Lung (tissue), 12 donors: ENCODE measurements around the gene CRELD2. TPM values are rescaled to one million over a fixed set of nuclear protein-coding genes. Genes with fewer than 3 reads are reported as not detected.
A peak's percentile ranks its signal among the peaks of the same experiment; 100 is the strongest.

Experiments
- ATAC-seq: fragments of 200-7000 bp; cut with Tn5 transposase; one replicate; pipeline ENCODE4 v1.9.1; 2020; ENCODE audit warnings: moderate number of reproducible peaks; ENCODE audit not compliant: insufficient read depth, low FRiP score
- DNase-seq, 3 donors: peaks; one replicate each; pipeline ENCODE4 v3.0.0-alpha.2; 2013 to 2017
- H3K27ac ChIP-seq, 2 donors: one replicate each; pipeline ENCODE4 v1.5.1; 2013; ENCODE audit warnings: mild to moderate bottlenecking in 2 of 2, moderate library complexity in 2 of 2, control low read depth in 1 of 2, inconsistent platforms in 1 of 2, low read depth in 1 of 2, low read length in 1 of 2
- H3K27me3 ChIP-seq, 3 donors: one replicate each; pipeline ENCODE4 v1.5.1; 2013; ENCODE audit warnings: low read length in 2 of 3; ENCODE audit not compliant: control insufficient read depth in 3 of 3, insufficient read depth in 3 of 3
- H3K36me3 ChIP-seq, 4 donors: one replicate each; pipeline ENCODE4 v1.5.1; 2013; ENCODE audit warnings: low read length in 4 of 4, mild to moderate bottlenecking in 1 of 4, moderate library complexity in 1 of 4; ENCODE audit not compliant: control insufficient read depth in 4 of 4, insufficient read depth in 4 of 4
- H3K4me1 ChIP-seq, 5 donors: one replicate each; pipeline ENCODE4 v1.5.1; 2013; ENCODE audit warnings: low read length in 5 of 5, mild to moderate bottlenecking in 2 of 5, moderate library complexity in 1 of 5; ENCODE audit not compliant: control insufficient read depth in 5 of 5, insufficient read depth in 5 of 5
- H3K4me3 ChIP-seq: one replicate; pipeline ENCODE4 v1.5.1; 2013; ENCODE audit warnings: mild to moderate bottlenecking, control low read depth, moderate library complexity
- H3K9ac ChIP-seq, 2 donors: one replicate each; pipeline ENCODE4 v1.5.1; 2013; ENCODE audit warnings: low read length in 2 of 2, control low read depth in 1 of 2; ENCODE audit not compliant: insufficient read depth in 1 of 2
- H3K9me3 ChIP-seq, 4 donors: one replicate each; pipeline ENCODE4 v1.5.1; 2013; ENCODE audit warnings: low read length in 3 of 4, mild to moderate bottlenecking in 1 of 4, moderate library complexity in 1 of 4; ENCODE audit not compliant: control insufficient read depth in 4 of 4, insufficient read depth in 3 of 4
- WGBS, 2 donors: extraction: QIAGEN DNeasy Blood & Tissue Kit; methylation state at CpG; one replicate each; pipeline ENCODE4 v1.1.7; 2013; 5-methylcytosine and 5-hydroxymethylcytosine counted together
- polyA plus RNA-seq, 2 donors: library from polyadenylated mRNA; stranded (reverse); fragments of 200-250 nt; gene quantifications; one replicate each; pipeline ENCODE4 v1.2.1, GENCODE V29; 2013
- total RNA-seq, 2 donors: library from RNA; depleted of rRNA in 1 of 2; stranded (reverse); fragments of >200 nt in 1 of 2; gene quantifications; one replicate each; pipeline ENCODE4 v1.2.1, GENCODE V29; 2014 to 2021
- TF ChIP-seq, protein P1 (sequence below): IDR thresholded peaks from 2 replicates; pipeline ENCODE4 v1.5.1; 2012; ENCODE audit warnings: mild to moderate bottlenecking; ENCODE audit errors: control extremely low read depth, extremely low read depth
- donor health status: control.
- donor health status: control.
- donor health status: Bipolar disorder and iron deficiency.
- donor health status: healthy.
- donor health status: DM: yes; HTN: yes; CAD: no.

The CRELD2 gene
- total and polyA plus RNA-seq, 4 donors: 18.7 to 110 (median 71.9) TPM

DNA sequence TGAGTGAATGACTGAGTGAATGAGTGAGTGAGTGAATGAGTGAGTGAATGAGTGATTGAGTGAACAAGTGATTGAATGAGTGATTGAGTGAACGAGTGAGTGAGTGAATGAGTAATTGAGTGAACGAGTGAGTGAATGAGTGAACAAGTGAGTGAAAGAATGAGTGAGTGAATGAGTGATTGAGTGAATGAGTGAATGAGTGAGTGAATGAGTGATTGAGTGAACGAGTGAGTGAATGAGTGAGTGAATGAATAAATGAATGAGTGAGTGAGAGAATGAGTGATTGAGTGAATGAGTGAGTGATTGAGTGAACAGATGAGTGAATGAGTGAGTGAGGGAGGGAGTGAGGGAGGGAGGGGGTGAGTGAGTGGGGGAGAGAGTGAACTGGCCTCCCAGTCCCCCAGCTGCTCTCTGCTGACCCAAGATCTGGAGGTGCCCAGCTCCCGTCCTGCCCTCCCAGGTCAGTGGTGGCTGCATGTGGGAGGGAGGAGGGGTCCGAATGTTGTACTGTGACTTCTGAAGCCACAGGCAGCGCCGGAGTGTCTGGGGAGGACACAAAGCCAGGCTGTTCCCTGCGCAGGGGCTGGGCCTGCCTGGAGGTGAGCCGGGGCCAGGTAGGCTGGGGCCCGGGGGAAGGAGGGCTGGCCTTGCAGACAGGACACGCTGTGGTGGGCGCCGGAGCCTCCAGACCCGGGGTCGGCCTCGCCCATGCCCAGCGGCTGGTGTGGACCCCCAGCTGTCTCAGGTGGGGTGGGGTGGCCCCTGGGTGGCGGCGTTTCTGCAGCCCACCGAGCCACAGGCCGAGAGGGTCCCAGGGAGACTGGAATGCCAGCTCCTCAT, 24.4 kb downstream of the CRELD2 start:
- 83 to 91% methylated on average over 21 of the region's 21 CpGs for WGBS, 2 donors
- no peak for ATAC-seq
- Histone ChIP-seq H3K27me3 (no peaks in the 10 kb centered on the region), H3K27ac (no peak overlapping the region), H3K4me1 (peaks cover 0 to 22% (median 6%) of the 10 kb centered on the region in 5 donors), H3K9me3 (peaks cover 0 to 2% (median 0%) of the 10 kb centered on the region in 4 donors), H3K9ac (no peak overlapping the region), H3K4me3 (no peak overlapping the region), H3K36me3 (no peaks in the 10 kb centered on the region)
- DNase-seq: peak in 2 of 3 donors; percentile 47 to 51
- TF ChIP-seq, protein P1, sequence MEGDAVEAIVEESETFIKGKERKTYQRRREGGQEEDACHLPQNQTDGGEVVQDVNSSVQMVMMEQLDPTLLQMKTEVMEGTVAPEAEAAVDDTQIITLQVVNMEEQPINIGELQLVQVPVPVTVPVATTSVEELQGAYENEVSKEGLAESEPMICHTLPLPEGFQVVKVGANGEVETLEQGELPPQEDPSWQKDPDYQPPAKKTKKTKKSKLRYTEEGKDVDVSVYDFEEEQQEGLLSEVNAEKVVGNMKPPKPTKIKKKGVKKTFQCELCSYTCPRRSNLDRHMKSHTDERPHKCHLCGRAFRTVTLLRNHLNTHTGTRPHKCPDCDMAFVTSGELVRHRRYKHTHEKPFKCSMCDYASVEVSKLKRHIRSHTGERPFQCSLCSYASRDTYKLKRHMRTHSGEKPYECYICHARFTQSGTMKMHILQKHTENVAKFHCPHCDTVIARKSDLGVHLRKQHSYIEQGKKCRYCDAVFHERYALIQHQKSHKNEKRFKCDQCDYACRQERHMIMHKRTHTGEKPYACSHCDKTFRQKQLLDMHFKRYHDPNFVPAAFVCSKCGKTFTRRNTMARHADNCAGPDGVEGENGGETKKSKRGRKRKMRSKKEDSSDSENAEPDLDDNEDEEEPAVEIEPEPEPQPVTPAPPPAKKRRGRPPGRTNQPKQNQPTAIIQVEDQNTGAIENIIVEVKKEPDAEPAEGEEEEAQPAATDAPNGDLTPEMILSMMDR: no peak

DNA sequence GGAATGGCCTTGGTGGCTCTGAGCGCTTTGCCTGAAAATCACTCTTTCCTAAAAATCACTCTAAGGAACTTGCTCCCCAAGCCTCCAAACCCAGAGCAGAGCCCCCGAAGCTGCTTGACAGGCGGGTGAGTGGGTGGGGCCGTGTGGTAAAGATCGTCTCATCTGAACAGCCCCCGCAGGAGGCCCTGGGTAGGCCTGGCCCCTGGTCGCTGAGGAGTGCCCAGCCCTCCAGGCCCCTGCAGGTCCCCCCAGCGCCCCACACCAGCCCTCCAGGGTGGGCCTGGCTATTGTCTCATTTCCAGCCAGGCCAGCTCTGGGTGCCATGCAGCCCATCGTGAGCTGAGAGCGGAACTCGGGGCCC, 25.0 kb downstream of the CRELD2 start:
- ATAC-seq: no peak
- DNase-seq: no peak
- Histone ChIP-seq H3K4me3 (no peak overlapping the region), H3K36me3 (no peaks in the 10 kb centered on the region), H3K27me3 (no peaks in the 10 kb centered on the region), H3K4me1 (peaks cover 0 to 26% (median 4%) of the 10 kb centered on the region in 5 donors), H3K27ac (no peak overlapping the region), H3K9me3 (peaks cover 0 to 2% (median 0%) of the 10 kb centered on the region in 4 donors), H3K9ac (no peak overlapping the region)
- TF ChIP-seq, protein P1: no peak
- WGBS, 2 donors: 83 to 88% methylated on average over 11 of the region's 11 CpGs

DNA sequence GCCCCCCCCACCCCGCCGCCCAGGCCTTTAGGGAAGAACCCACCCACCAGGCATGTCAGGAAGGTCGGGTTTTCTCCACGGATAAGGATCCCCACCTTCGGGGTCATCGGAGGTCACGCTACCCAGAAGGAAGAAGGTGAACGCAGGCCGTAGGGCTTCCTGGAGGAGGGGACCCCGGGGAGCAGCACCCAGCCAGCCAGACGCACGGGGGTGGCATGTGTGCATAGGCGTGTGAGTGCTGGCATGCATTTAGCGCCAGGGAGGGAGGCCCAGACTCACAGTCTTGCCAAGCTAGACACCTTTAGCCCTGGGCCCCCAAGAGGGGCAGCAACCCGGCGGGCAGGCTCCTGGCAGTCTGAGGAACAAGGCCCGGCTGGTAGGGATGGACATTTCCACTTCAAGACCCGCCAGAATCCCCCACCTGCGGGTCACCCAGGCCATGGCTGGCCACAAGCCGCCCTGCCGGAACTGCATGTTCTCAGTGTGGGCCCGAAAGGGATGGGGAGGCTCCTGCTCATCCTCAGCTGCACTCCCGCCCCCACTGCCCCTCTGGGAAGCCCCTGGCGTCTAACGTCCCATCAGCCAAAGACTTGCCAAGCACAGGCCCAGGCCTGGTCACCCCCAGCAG, 25.5 kb downstream of the CRELD2 start:
- Histone ChIP-seq H3K4me1 (peaks cover 0 to 29% (median 4%) of the 10 kb centered on the region in 5 donors), H3K36me3 (no peaks in the 10 kb centered on the region), H3K27ac (peak overlapping the region in 1 of 2 donors; percentile 23), H3K27me3 (no peaks in the 10 kb centered on the region), H3K4me3 (no peak overlapping the region), H3K9ac (no peak overlapping the region), H3K9me3 (peaks cover 0 to 2% (median 0%) of the 10 kb centered on the region in 4 donors)
- WGBS, 2 donors: 86 to 92% methylated on average over 25 of the region's 25 CpGs
- no peak for ATAC-seq
- no peak for DNase-seq
- TF ChIP-seq, protein P1: no peak
